SK-N-MC (cell line): Measurements from ENCODE around the gene ARHGAP31.

ENCODE experiments used
- EZH2 ChIP-seq: fragments of 200-600 bp; sonication (generic); IDR thresholded peaks from one replicate; pipeline ENCODE4 v1.6.1; 2017; ENCODE audit warnings: antibody characterized with exemption
- POLR2AphosphoS5 ChIP-seq: IDR thresholded peaks from 2 replicates; pipeline ENCODE4 v1.6.1; 2012; ENCODE audit warnings: mild to moderate bottlenecking, low read depth, low read length, borderline replicate concordance

- TF ChIP-seq POLR2AphosphoS5 (no peak), EZH2 (no peak)
Observed at GRCh38 chr3:119468041-119468440, 173.9 kb downstream of the ARHGAP31 start.
